ENCODE measurements around the gene TRPM7.
A peak's percentile ranks its signal among the peaks of the same experiment; 100 is the strongest.
"Not testable (repeated sequence)": the region's sequence is repeated elsewhere in the genome, so short reads cannot be mapped to it uniquely, and the experiment has no call there.

TRPM7 gene

GRCh38 chr15:50686469-50687301 is at the start of gene TRPM7:
TSS of gene TRPM7 (minus strand) at chr15:50686797. CDS start at chr15:50686533, 264 bp downstream.
- peak; percentile 81 for DNase-seq

GRCh38 chr15:50735156-50735555 is 48.6 kb upstream of the TRPM7 start:
- DNase-seq: no peak

- no peak for DNase-seq
Observed at GRCh38 chr15:50726315-50726714, 39.7 kb upstream of the TRPM7 start.

GRCh38 chr15:50718700-50719125 is 32.1 kb upstream of the TRPM7 start:
- no peak for DNase-seq

- DNase-seq: no peak
Observed at GRCh38 chr15:50712018-50712417, 25.4 kb upstream of the TRPM7 start.

- no peak for DNase-seq
Observed at GRCh38 chr15:50710585-50710984, 24.0 kb upstream of the TRPM7 start.

- no peak for DNase-seq
Observed at GRCh38 chr15:50707878-50708427, 21.4 kb upstream of the TRPM7 start.

GRCh38 chr15:50702762-50703334 is 16.3 kb upstream of the TRPM7 start:
- DNase-seq: no peak

GRCh38 chr15:50698101-50698500 is 11.5 kb upstream of the TRPM7 start:
- DNase-seq: no peak

- no peak for DNase-seq
Observed at GRCh38 chr15:50697109-50697797, 10.7 kb upstream of the TRPM7 start.

GRCh38 chr15:50694634-50695165 is 8.1 kb upstream of the TRPM7 start:
- not testable (repeated sequence) for DNase-seq

GRCh38 chr15:50687302-50687902 is 805 bp upstream of the TRPM7 start:
- no peak for DNase-seq

- DNase-seq: peak; percentile 47
Observed at GRCh38 chr15:50685976-50686468, 575 bp downstream of the TRPM7 start.

- DNase-seq: no peak
Observed at GRCh38 chr15:50685191-50685975, 1.2 kb downstream of the TRPM7 start.

GRCh38 chr15:50681467-50681866 is 5.1 kb downstream of the TRPM7 start:
- DNase-seq: no peak

- no peak for DNase-seq
Observed at GRCh38 chr15:50676799-50677483, 9.7 kb downstream of the TRPM7 start.

GRCh38 chr15:50675535-50676144 is 11.0 kb downstream of the TRPM7 start:
- DNase-seq: no peak

- DNase-seq: no peak
Observed at GRCh38 chr15:50670115-50670514, 16.5 kb downstream of the TRPM7 start.

GRCh38 chr15:50669611-50670010 is 17.0 kb downstream of the TRPM7 start:
- no peak for DNase-seq

- no peak for DNase-seq
Observed at GRCh38 chr15:50665938-50666337, 20.7 kb downstream of the TRPM7 start.

- DNase-seq: no peak
Observed at GRCh38 chr15:50655555-50655954, 31.0 kb downstream of the TRPM7 start.

All from NCI-H1436 (cell line).